ENCODE results near the gene CLSTN2. TPM values are rescaled to one million over a fixed set of nuclear protein-coding genes. Genes with fewer than 3 reads are reported as not detected.

Gene CLSTN2
- total and polyA plus RNA-seq, 4 donors = 0.09 to 2.2 (median 0.55) TPM

DNA sequence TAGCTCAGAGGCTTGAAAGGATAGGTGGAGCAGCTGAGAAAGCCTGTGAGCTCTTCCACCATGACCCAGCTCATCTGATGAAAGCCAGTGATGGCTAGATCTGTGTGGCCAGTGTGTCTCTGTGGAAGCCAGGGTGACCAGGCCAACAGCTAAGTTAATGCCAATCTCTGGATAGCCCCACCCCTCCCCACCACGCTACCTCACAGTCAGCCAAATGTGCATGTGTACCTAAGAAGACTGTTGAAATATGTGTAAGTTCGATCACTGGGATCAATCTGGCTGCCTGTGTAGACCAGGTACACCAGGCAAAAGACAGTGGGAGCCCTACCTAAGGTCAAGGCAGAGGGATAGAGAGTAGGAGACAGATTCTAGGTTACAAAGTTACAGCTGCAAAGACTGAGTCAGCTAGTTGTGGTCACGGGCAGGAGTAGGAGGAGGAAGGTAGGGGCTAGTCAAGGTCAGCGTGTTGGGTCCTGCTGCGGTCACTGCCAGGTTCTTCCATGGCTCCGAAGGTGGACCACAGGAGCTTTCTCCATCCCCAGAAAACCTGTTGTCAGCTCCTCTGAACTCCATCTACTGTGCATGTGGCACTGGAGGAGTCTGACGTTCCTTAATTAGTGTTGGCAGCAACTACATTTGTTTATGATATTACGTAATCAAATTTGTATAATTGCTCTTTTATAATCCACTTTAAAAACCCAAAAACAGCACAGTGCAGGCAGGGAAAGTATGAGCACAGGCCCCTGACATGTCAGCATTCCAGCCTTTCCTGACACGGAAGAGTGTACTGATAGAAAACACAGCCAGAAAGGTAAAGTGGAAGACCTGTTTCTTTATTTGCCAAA lies 318.0 kb downstream of the CLSTN2 start:
- Histone ChIP-seq H3K4me1 (ENCODE audit: control insufficient read depth in 4 of 4, insufficient read depth in 4 of 4, low read length in 3 of 4) (no peaks in the 10 kb centered on the region), H3K36me3 (ENCODE audit: control insufficient read depth in 4 of 4, insufficient read depth in 3 of 4, low read depth in 1 of 4, low read length in 3 of 4) (no peaks in the 10 kb centered on the region), H3K9ac (ENCODE audit: low read depth in 1 of 2, low read length in 2 of 2) (no peak overlapping the region), H3K9me3 (ENCODE audit: control insufficient read depth in 4 of 4, low read length in 3 of 4) (no peaks in the 10 kb centered on the region), H3K4me3 (ENCODE audit: low read depth in 1 of 3, low read length in 3 of 3) (no peak overlapping the region), H3K27ac (ENCODE audit: low read depth in 1 of 2, low read length in 2 of 2) (no peak overlapping the region), H3K27me3 (ENCODE audit: control insufficient read depth in 4 of 4, insufficient read depth in 4 of 4, low read length in 3 of 4) (no peaks in the 10 kb centered on the region)
- TF ChIP-seq HNF4G (IDR thresholded peaks at IDR 0.05) (no peak), JUND (IDR thresholded peaks at IDR 0.05) (no peak), RAD21 (IDR thresholded peaks at IDR 0.05) (no peak), RXRA (IDR thresholded peaks at IDR 0.05) (no peak), HNF4A (conservative IDR thresholded peaks at IDR 0.05) (no peak), NR2F2 (IDR thresholded peaks at IDR 0.05) (no peak), YY1 (IDR thresholded peaks at IDR 0.05) (no peak)
- TF ChIP-seq, protein P1, sequence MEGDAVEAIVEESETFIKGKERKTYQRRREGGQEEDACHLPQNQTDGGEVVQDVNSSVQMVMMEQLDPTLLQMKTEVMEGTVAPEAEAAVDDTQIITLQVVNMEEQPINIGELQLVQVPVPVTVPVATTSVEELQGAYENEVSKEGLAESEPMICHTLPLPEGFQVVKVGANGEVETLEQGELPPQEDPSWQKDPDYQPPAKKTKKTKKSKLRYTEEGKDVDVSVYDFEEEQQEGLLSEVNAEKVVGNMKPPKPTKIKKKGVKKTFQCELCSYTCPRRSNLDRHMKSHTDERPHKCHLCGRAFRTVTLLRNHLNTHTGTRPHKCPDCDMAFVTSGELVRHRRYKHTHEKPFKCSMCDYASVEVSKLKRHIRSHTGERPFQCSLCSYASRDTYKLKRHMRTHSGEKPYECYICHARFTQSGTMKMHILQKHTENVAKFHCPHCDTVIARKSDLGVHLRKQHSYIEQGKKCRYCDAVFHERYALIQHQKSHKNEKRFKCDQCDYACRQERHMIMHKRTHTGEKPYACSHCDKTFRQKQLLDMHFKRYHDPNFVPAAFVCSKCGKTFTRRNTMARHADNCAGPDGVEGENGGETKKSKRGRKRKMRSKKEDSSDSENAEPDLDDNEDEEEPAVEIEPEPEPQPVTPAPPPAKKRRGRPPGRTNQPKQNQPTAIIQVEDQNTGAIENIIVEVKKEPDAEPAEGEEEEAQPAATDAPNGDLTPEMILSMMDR (IDR thresholded peaks at IDR 0.05; ENCODE audit: low read depth, low read length, missing input control) = no peak
- TF ChIP-seq, protein P2, sequence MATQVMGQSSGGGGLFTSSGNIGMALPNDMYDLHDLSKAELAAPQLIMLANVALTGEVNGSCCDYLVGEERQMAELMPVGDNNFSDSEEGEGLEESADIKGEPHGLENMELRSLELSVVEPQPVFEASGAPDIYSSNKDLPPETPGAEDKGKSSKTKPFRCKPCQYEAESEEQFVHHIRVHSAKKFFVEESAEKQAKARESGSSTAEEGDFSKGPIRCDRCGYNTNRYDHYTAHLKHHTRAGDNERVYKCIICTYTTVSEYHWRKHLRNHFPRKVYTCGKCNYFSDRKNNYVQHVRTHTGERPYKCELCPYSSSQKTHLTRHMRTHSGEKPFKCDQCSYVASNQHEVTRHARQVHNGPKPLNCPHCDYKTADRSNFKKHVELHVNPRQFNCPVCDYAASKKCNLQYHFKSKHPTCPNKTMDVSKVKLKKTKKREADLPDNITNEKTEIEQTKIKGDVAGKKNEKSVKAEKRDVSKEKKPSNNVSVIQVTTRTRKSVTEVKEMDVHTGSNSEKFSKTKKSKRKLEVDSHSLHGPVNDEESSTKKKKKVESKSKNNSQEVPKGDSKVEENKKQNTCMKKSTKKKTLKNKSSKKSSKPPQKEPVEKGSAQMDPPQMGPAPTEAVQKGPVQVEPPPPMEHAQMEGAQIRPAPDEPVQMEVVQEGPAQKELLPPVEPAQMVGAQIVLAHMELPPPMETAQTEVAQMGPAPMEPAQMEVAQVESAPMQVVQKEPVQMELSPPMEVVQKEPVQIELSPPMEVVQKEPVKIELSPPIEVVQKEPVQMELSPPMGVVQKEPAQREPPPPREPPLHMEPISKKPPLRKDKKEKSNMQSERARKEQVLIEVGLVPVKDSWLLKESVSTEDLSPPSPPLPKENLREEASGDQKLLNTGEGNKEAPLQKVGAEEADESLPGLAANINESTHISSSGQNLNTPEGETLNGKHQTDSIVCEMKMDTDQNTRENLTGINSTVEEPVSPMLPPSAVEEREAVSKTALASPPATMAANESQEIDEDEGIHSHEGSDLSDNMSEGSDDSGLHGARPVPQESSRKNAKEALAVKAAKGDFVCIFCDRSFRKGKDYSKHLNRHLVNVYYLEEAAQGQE (IDR thresholded peaks at IDR 0.05) = no peak
- no peak for DNase-seq (ENCODE audit: low spot score)
- 78% methylated on average over 9 of the region's 9 CpGs for WGBS

DNA sequence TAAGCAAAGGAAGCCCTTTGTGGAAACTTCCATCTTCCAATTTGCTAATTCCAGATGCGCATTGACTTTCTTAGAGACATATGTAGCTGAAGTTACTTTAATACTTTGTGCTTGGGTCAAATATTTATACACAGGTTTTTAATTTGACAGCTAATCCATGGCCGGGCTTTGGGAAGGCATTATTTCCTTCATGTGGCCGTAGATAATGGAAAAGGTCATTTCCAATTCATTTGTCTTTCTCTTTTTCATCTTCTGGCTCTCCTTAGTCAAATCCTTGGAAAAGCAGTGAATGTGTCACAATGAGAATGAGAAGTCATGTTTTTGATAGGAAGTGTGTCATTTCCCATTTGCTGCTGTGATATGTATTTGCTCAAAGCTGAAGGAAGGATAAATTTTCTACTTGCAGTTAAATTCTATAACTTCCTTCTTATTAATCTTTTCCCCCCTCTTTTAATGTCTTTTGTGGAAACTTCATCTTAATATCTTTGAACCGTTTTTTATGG lies 323.3 kb downstream of the CLSTN2 start:
- DNase-seq (ENCODE audit: low spot score) = no peak
- no peaks in the 10 kb centered on the region for H3K4me1 ChIP-seq (ENCODE audit: control insufficient read depth in 4 of 4, insufficient read depth in 4 of 4, low read length in 3 of 4)
- WGBS = 72% methylated on average over 4 of the region's 4 CpGs
- H3K9ac ChIP-seq (ENCODE audit: low read depth in 1 of 2, low read length in 2 of 2) = no peak overlapping the region
- TF ChIP-seq NR2F2 (IDR thresholded peaks at IDR 0.05) (no peak), TAF1 (conservative IDR thresholded peaks at IDR 0.05) (no peak), SP1 (IDR thresholded peaks at IDR 0.05) (no peak), FOXA1 (IDR thresholded peaks at IDR 0.05) (no peak), GABPA (IDR thresholded peaks at IDR 0.05 in 1 of 2, conservative IDR thresholded peaks at IDR 0.05 in 1 of 2) (no peak), HNF4G (IDR thresholded peaks at IDR 0.05) (no peak), EGR1 (IDR thresholded peaks at IDR 0.05; ENCODE audit: low read depth in 2 of 2) (no peak), FOXA2 (IDR thresholded peaks at IDR 0.05) (no peak), YY1 (IDR thresholded peaks at IDR 0.05) (no peak), RXRA (IDR thresholded peaks at IDR 0.05) (no peak), HNF4A (conservative IDR thresholded peaks at IDR 0.05) (no peak)
- TF ChIP-seq, protein P3, sequence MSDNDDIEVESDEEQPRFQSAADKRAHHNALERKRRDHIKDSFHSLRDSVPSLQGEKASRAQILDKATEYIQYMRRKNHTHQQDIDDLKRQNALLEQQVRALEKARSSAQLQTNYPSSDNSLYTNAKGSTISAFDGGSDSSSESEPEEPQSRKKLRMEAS (IDR thresholded peaks at IDR 0.05) = no peak
- TF ChIP-seq, protein P1 (IDR thresholded peaks at IDR 0.05; ENCODE audit: low read depth, low read length, missing input control) = no peak
- TF ChIP-seq, protein P2 (IDR thresholded peaks at IDR 0.05) = no peak
- TF ChIP-seq, protein P4, sequence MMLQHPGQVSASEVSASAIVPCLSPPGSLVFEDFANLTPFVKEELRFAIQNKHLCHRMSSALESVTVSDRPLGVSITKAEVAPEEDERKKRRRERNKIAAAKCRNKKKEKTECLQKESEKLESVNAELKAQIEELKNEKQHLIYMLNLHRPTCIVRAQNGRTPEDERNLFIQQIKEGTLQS (IDR thresholded peaks at IDR 0.05) = no peak
- H3K9me3 ChIP-seq (ENCODE audit: control insufficient read depth in 4 of 4, low read length in 3 of 4) = no peaks in the 10 kb centered on the region
- H3K36me3 ChIP-seq (ENCODE audit: control insufficient read depth in 4 of 4, insufficient read depth in 3 of 4, low read depth in 1 of 4, low read length in 3 of 4) = no peaks in the 10 kb centered on the region
- H3K27me3 ChIP-seq (ENCODE audit: control insufficient read depth in 4 of 4, insufficient read depth in 4 of 4, low read length in 3 of 4) = no peaks in the 10 kb centered on the region
- no peak overlapping the region for H3K4me3 ChIP-seq (ENCODE audit: low read depth in 1 of 3, low read length in 3 of 3)
- no peak overlapping the region for H3K27ac ChIP-seq (ENCODE audit: low read depth in 1 of 2, low read length in 2 of 2)
